ENCODE results near the gene NAT10.

GRCh38 chr11:34173050-34173449, 67.6 kb downstream of the NAT10 start:
- no peak for TF ChIP-seq CTCF (IDR thresholded peaks at IDR 0.05)
- TF ChIP-seq POLR2A (IDR thresholded peaks at IDR 0.05): no peak
